HG02840 (cell line): ENCODE data around the gene SERPINB12.

Experiments
- ATAC-seq: cut with Tn5 transposase; IDR thresholded peaks from one replicate; pipeline ENCODE4 v1.9.1; 2021; ENCODE audit warnings: mild to moderate bottlenecking, moderate library complexity, moderate number of reproducible peaks; ENCODE audit not compliant: unreplicated experiment, low FRiP score

The SERPINB12 gene

DNA sequence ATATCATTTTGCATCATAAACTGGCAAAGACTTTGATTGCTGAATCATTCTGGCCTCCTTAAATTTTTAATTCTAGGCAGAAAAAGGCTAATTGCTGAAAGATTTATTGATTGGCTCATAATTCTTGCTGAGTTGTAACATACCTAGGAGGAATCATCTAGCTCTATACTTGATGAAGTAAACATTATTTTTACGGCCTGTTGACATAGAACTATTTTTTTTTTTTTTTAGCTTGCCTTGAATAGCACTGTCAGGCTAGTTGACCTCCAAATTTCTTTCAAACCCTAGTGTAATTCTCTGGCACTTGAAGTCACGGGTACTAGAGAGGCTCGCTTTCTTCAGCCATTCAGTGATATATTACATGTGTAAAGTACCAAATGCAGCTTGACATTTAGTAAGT, 2.8 kb downstream of the SERPINB12 start:
- no peak for ATAC-seq

DNA sequence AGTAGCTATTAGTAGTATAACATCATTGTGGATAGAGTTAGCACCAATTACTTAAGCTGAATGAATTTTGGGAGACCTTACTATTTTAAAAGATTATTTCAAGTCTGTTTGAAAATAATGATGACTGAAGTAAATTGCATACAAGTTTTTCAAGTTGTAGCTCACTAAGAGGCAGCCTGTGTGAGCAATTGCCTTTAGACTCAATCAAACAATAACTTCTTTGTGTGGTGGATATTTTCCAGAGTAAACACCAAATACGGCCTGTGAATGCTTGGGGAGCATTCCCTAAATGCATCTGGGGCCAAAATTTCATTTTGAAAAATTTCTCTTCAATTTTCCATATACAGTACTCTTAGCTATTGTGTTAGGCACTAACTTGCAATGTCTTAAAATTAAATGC, 7.9 kb downstream of the SERPINB12 start:
- no peak for ATAC-seq

DNA sequence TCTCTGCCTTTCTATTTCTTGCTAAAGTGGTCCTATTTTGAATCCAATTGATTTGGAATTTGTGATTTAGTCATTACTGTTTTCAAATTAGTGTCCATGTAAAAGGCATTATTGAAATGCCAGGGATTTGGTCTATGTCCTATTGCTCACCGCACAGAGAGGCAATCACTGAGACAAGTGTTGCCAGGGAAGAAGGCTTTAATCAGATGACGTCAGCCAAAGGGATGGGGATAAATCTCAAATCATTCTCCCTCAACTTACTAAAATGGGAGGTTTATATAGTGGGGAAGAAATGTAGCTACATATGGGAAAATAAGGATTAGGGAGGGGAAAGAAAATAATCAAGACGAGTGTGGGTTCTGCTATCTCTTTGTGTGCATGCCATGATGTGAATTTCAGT, 9.6 kb downstream of the SERPINB12 start:
- ATAC-seq = no peak

GRCh38 chr18:63552581-63552980, 10.4 kb downstream of the SERPINB12 start:
- no peak for ATAC-seq

DNA sequence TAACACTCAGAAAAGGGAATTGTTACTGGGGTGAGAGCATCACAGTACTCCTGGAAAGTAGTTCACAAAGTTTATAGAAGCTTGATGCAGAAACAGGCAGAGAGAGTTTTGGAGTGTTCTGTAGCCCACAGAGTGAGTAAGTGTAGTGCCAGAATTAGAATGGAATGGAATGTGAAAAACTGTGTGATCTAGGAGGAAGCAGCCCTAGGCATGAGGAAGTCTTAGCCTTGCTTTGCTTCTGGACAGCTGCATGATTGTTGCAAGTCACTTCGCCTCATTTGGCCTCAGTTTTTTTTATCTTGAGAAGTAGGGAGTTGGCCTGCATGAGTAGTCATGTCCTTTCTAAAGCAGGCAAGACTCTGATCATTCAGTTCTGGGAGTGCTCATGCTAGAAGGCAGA, 10.9 kb downstream of the SERPINB12 start:
- no peak for ATAC-seq

DNA sequence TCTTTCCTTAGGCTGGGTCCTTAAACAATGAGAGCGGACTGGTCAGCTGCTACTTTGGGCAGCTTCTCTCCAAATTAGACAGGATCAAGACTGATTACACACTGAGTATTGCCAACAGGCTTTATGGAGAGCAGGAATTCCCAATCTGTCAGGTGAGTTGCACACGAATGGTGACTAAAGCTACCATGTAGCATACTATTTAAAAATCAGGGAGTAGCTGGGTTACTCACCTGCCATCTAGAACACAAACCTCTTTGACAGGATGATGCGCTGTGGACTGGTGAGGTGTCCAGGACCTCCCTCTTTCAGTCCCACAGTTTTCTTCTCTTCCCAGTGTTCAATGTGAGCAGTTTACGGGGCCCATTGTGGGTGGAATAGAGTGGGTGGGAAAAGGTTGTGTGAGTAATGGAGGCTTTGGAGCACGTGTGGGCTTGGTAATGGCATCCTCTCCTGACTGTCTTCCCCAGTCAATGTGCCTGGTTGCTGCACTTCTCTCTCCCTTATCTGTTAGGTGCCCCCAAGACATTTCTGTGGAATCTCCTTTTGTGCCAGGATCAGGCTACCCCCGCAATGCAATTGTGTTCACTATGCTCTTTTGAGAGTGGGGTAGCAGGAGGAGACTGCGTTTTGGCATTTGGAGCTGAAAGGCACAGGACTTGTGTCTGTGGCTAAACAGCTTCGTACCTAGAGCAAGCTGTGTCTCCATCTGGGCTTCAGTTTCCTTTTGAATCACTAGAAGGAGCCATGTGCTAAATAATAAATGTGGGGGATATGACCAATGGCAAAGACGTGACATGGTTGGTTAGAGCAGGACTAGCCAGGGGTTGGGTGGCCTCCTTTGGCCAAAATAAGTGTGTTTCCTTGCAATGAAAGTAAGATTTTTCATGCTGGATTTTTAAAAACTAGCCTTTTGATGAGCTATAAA, 17.7 kb downstream of the SERPINB12 start:
- no peak for ATAC-seq

GRCh38 chr18:63562284-63562683, 20.1 kb downstream of the SERPINB12 start:
- ATAC-seq = no peak

- ATAC-seq = no peak
Measured at GRCh38 chr18:63564021-63564420, 21.9 kb downstream of the SERPINB12 start.

- ATAC-seq = no peak
Measured at GRCh38 chr18:63564561-63564960, 22.4 kb downstream of the SERPINB12 start.

DNA sequence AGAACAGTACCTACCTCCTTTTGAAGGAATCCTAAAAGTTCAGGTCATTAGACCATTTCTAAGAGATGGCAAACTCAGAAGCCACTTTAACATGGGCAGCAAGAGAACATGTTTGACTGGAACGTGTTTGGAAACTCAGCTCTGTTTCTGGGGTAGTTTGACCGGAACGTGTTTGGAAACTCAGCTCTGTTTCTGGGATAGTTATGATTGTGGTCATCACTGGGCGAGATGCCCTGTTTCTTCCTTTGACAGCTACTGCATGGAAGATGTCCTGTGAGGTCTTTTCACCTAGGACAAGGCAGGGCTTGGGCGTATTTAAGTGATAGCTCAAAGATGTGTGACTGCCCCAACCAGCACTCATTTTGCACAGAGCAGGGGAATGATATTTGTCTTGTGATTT, 25.1 kb downstream of the SERPINB12 start:
- no peak for ATAC-seq

GRCh38 chr18:63567825-63568224, 25.7 kb downstream of the SERPINB12 start:
- no peak for ATAC-seq

- no peak for ATAC-seq
Measured at GRCh38 chr18:63570721-63571120, 28.6 kb downstream of the SERPINB12 start.

- no peak for ATAC-seq
Measured at GRCh38 chr18:63575681-63576080, 33.5 kb downstream of the SERPINB12 start.

DNA sequence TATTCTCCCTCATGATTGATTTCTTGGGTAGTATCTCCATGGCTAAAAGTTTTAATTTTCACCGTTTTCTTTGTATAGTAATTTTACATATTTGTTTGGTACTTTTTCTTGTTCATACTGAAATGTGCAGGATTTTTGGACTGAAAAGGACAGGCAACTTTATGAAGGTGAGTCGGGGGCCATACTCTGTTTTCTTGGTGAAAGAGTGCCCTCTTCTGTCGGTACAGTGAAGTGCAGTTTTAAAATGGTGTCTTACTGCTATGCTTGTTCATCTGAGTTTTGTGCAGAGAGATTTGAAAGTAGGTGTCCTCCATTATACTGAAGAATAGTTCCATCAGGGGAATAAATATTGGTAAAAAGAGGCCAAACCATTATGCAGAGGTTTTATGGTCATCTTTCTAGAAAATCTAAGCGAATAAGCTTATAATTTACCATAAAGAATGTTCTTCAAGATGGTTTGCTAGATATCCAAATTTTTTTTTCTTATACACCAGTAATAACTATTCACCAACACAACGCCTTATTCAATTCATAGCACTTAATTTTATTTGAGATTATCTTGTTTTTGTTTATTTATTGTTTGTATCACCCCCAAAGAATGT, 36.3 kb downstream of the SERPINB12 start:
- no peak for ATAC-seq

GRCh38 chr18:63579616-63580015, 37.4 kb downstream of the SERPINB12 start:
- ATAC-seq = no peak

DNA sequence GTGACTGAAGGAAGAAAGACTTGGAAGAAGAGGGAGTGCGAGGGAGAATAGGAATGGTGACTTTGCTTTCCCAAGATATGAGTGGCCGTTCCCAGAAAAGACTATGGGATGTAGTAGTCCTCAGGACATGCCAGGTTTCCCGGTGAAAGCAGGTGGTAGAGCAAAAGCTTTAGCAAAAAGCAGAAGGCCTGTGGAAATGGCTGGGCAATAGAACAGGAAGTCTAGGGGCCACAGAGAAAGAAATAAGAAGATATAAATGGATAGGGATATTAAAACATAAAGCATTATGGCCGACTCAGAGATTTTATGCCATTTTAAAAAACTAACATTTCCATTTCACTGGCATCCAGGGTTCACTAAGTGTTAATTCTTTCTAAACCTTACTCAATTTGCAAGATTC, 43.8 kb downstream of the SERPINB12 start:
- no peak for ATAC-seq

DNA sequence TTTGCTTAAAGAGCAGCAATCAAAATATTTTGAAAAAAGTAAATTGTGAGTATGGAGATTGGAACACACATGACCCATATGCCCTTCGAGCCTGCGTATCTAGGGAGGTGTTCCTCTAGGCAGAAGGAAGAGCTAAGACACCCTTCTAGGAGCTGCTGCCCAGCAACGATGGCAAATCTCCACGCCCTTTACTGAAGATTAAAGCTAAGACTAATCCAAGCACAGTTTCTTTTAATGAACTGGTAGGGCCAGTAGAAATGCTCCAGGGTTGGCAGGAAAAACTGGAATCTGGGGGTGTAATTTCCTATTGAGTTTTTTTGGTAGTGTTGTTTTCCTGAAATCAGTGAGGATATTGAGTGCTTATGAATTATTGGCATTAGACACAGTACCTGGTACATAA, 44.3 kb downstream of the SERPINB12 start:
- ATAC-seq = no peak

DNA sequence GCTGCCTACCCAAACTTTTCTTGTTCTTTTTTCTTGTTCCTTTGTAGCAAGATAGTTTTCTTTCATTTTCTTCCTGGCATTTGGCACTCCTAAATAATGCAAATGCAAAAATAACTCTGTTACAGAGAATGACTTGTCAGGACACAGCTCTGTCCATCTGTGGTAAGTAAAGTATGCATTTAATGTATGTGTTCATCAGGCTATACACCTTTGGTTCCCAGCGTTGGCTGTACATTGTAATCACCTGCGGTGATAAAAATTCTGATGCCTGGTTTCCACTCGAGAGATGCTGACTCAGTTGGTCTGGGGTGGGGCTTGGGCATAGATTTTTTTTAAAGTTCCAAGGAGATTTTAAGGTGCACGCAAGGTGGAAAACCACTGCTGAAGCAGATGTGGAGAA, 44.8 kb downstream of the SERPINB12 start, which contains the start of gene SERPINB13:
SERPINB13 (plus strand) TSS at position 378 of the 400 bp plus-strand sequence. CDS start 1,325 bp downstream, outside the sequence.
- no peak for ATAC-seq

DNA sequence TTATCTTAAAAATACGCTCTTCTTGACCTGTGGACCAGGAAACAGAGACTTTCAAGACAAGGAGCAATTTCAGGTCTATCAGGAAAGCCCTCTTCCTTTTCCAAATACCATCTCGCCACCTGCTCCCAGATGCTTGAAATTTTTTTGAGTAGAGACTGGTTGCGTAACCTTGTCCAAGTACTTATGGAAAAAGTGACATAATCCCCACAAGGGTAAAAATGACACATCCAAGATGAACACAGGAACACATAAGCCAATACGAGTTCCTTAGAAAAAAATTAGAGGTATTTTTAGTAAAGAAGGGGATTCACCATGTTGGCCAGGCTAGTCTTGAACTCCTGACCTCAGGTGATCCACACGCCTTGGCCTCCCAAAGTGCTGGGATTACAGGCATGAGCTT, 46.7 kb downstream of the SERPINB12 start:
- no peak for ATAC-seq

GRCh38 chr18:63590373-63590772, 48.2 kb downstream of the SERPINB12 start:
- ATAC-seq = no peak

- no peak for ATAC-seq
Measured at GRCh38 chr18:63590966-63591695, 49.0 kb downstream of the SERPINB12 start.
